WTC11 (cell line): ENCODE results near the gene CERT1.

Source experiments
- ATF1 ChIP-seq: sonication (generic); formaldehyde crosslinking; IDR thresholded peaks from 2 replicates; pipeline ENCODE4 v1.8.1; 2023; ENCODE audit warnings: mild to moderate bottlenecking, moderate library complexity, missing genetic modification reagents
- CBFB ChIP-seq: sonication (generic); formaldehyde crosslinking; IDR thresholded peaks from 2 replicates; pipeline ENCODE4 v1.8.1; 2022; ENCODE audit warnings: mild to moderate bottlenecking, low read depth, missing genetic modification reagents
- CTCF ChIP-seq: fragments of 200-600 bp; IDR thresholded peaks from 2 replicates; pipeline ENCODE4 v1.8.0; 2022; ENCODE audit warnings: antibody characterized with exemption
- FOXP4 ChIP-seq: sonication (generic); formaldehyde crosslinking; IDR thresholded peaks from 2 replicates; pipeline ENCODE4 v1.8.0; 2022; ENCODE audit warnings: mild to moderate bottlenecking, missing genetic modification reagents
- TP53 ChIP-seq: sonication (generic); formaldehyde crosslinking; IDR thresholded peaks from 2 replicates; pipeline ENCODE4 v1.8.1; 2023; ENCODE audit warnings: mild to moderate bottlenecking, missing genetic modification reagents
- TF ChIP-seq, protein P1 (sequence below): sonication (generic); formaldehyde crosslinking; conservative IDR thresholded peaks from 2 replicates; pipeline ENCODE4 v1.8.1; 2023; ENCODE audit warnings: mild to moderate bottlenecking, low read depth, missing genetic modification reagents, moderate library complexity

DNA sequence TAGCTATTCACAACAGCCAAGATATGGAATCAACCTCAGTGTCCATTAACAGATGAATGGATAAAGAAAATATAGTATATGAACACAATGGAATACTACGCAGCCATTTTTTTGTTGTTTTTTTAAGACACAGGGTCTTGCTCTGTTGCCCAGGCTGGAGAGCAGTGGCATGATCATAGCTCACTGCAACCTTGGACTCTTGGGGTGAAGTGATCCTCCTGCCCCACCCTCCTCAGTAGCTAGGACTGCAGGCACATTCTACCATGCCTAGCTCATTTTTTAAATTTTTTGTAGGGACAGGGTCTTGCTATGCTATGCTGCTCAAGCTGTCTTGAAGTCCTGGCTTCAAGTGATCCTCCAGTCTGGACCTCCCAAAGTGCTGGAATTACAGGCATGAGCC is 38.5 kb downstream of the CERT1 start:
- TF ChIP-seq FOXP4 (CRISPR knock-in tag): no peak
- TF ChIP-seq, protein P1, sequence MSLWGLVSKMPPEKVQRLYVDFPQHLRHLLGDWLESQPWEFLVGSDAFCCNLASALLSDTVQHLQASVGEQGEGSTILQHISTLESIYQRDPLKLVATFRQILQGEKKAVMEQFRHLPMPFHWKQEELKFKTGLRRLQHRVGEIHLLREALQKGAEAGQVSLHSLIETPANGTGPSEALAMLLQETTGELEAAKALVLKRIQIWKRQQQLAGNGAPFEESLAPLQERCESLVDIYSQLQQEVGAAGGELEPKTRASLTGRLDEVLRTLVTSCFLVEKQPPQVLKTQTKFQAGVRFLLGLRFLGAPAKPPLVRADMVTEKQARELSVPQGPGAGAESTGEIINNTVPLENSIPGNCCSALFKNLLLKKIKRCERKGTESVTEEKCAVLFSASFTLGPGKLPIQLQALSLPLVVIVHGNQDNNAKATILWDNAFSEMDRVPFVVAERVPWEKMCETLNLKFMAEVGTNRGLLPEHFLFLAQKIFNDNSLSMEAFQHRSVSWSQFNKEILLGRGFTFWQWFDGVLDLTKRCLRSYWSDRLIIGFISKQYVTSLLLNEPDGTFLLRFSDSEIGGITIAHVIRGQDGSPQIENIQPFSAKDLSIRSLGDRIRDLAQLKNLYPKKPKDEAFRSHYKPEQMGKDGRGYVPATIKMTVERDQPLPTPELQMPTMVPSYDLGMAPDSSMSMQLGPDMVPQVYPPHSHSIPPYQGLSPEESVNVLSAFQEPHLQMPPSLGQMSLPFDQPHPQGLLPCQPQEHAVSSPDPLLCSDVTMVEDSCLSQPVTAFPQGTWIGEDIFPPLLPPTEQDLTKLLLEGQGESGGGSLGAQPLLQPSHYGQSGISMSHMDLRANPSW: no peak
- no peak for TF ChIP-seq ATF1 (CRISPR knock-in tag)
- TF ChIP-seq CTCF: no peak
- no peak for TF ChIP-seq TP53 (CRISPR knock-in tag)
- no peak for TF ChIP-seq CBFB (CRISPR knock-in tag)
